Measurements from ENCODE around the gene FBXO33.

- no peak for TF ChIP-seq POLR2A (IDR thresholded peaks at IDR 0.05)
- no peak for TF ChIP-seq CTCF (IDR thresholded peaks at IDR 0.05)
Measured at GRCh38 chr14:39474416-39474911, 42.2 kb upstream of the FBXO33 start.
